ENCODE measurements around the gene ORAI3. TPM values are rescaled to one million over a fixed set of nuclear protein-coding genes. Genes with fewer than 3 reads are reported as not detected.
A peak's percentile ranks its signal among the peaks of the same experiment; 100 is the strongest.

Gene ORAI3
- total and polyA plus RNA-seq, 4 experiments from 2014 or later, result 16.2 to 22.0 (median 18.4) TPM

- Mint-ChIP-seq H3K27me3 (no peaks in the 10 kb centered on the region), H3K36me3 (peaks cover 52 to 70% of the 10 kb centered on the region in 2 donors), H3K9me3 (peaks cover 0 to 2% (median 0%) of the 10 kb centered on the region in 8 donors), H3K4me3 (no peak overlapping the region), H3K4me1 (peaks cover 0 to 9% (median 5%) of the 10 kb centered on the region in 4 donors), H3K27ac (no peak overlapping the region)
- DNase-seq, result peak in 1 of 5 donors; percentile 26
- H3K27me3 ChIP-seq (ENCODE audit: insufficient read depth, low read length), result no peaks in the 10 kb centered on the region
- intact Hi-C loops (cut with micrococcal nuclease), result no loop called here
- ChIA-PET POLR2A (ENCODE audit: partially characterized antibody) (interaction anchor here (1.1 kb wide), 1 partner anchor 9 kb away, joined by 3 read pairs; the partner anchor contains the start of gene SETD1A), CTCF (ENCODE audit: partially characterized antibody) (interaction anchor here (0.6 to 1.3 kb wide), 2 partner anchors 17 to 135 kb away, joined by 3 read pairs; no protein-coding TSS in a partner anchor)
- no peaks in the 10 kb centered on the region for H3K9me3 ChIP-seq (ENCODE audit: control insufficient read depth in 1 of 2, low read length in 2 of 2)
- no peak overlapping the region for H3K27ac ChIP-seq (ENCODE audit: low read depth, low read length)
- H3K4me3 ChIP-seq (ENCODE audit: low read length in 2 of 2), result no peak overlapping the region
- no peaks in the 10 kb centered on the region for H3K4me1 ChIP-seq (ENCODE audit: insufficient read depth, low read length)
- peaks cover 70% of the 10 kb centered on the region for H3K36me3 ChIP-seq (ENCODE audit: insufficient read depth, low read length)
Observed at GRCh38 chr16:30966033-30966619, 17.3 kb downstream of the ORAI3 start.

- H3K9me3 ChIP-seq (ENCODE audit: control insufficient read depth in 1 of 2, low read length in 2 of 2), result no peaks in the 10 kb centered on the region
- Mint-ChIP-seq H3K4me3 (peak overlapping the region in 1 of 8 donors; percentile 63), H3K27me3 (no peaks in the 10 kb centered on the region), H3K4me1 (peaks cover 0 to 7% (median 4%) of the 10 kb centered on the region in 4 donors), H3K36me3 (peaks cover 56 to 70% of the 10 kb centered on the region in 2 donors), H3K27ac (peak overlapping the region in 1 of 7 donors; percentile 44), H3K9me3 (peaks cover 0 to 2% (median 0%) of the 10 kb centered on the region in 8 donors)
- CTCF ChIA-PET (ENCODE audit: partially characterized antibody), result no interaction called here
- H3K27ac ChIP-seq (ENCODE audit: low read depth, low read length), result no peak overlapping the region
- H3K4me3 ChIP-seq (ENCODE audit: low read length in 2 of 2), result no peak overlapping the region
- no peaks in the 10 kb centered on the region for H3K4me1 ChIP-seq (ENCODE audit: insufficient read depth, low read length)
- DNase-seq, result peak in 1 of 5 donors; percentile 6
- POLR2A ChIA-PET (ENCODE audit: partially characterized antibody), result interaction anchor here (1.4 kb wide), 1 partner anchor 18 kb away, joined by 3 read pairs; no protein-coding TSS in a partner anchor
- intact Hi-C loops (cut with micrococcal nuclease), result no loop called here
- peaks cover 68% of the 10 kb centered on the region for H3K36me3 ChIP-seq (ENCODE audit: insufficient read depth, low read length)
- H3K27me3 ChIP-seq (ENCODE audit: insufficient read depth, low read length), result no peaks in the 10 kb centered on the region
Observed at GRCh38 chr16:30967795-30968194, 18.9 kb downstream of the ORAI3 start.

- Histone ChIP-seq H3K9me3 (ENCODE audit: control insufficient read depth in 1 of 2, low read length in 2 of 2) (no peaks in the 10 kb centered on the region), H3K36me3 (ENCODE audit: insufficient read depth, low read length) (peaks cover 73% of the 10 kb centered on the region), H3K27ac (ENCODE audit: low read depth, low read length) (no peak overlapping the region), H3K4me1 (ENCODE audit: insufficient read depth, low read length) (no peaks in the 10 kb centered on the region), H3K4me3 (ENCODE audit: low read length in 2 of 2) (no peak overlapping the region), H3K27me3 (ENCODE audit: insufficient read depth, low read length) (no peaks in the 10 kb centered on the region)
- H3K27me3 Mint-ChIP-seq, result no peaks in the 10 kb centered on the region
- DNase-seq, result peak in 1 of 5 donors; percentile 9
- POLR2A ChIA-PET (ENCODE audit: partially characterized antibody), result interaction anchor here (1.1 to 1.5 kb wide), 3 partner anchors 9 to 19 kb away, joined by 3 to 4 read pairs (median 3); partner anchors contain the start of gene SETD1A
- intact Hi-C loops (cut with micrococcal nuclease), result no loop called here
- peaks cover 58 to 72% of the 10 kb centered on the region in 2 donors for H3K36me3 Mint-ChIP-seq
- H3K4me3 Mint-ChIP-seq, result peak overlapping the region in 1 of 8 donors; percentile 59
- H3K27ac Mint-ChIP-seq, result peak overlapping the region in 1 of 7 donors; percentile 70
- CTCF ChIA-PET (ENCODE audit: partially characterized antibody), result interaction anchor here (1.6 kb wide), 1 partner anchor 15 kb away, joined by 4 read pairs; the partner anchor contains the start of gene HSD3B7
- H3K9me3 Mint-ChIP-seq, result peaks cover 0 to 2% (median 0%) of the 10 kb centered on the region in 8 donors
- peaks cover 0 to 11% (median 3%) of the 10 kb centered on the region in 4 donors for H3K4me1 Mint-ChIP-seq
Observed at GRCh38 chr16:30969246-30969842, 20.5 kb downstream of the ORAI3 start.

- Histone ChIP-seq H3K36me3 (ENCODE audit: insufficient read depth, low read length) (peaks cover 68% of the 10 kb centered on the region), H3K9me3 (ENCODE audit: control insufficient read depth in 1 of 2, low read length in 2 of 2) (no peaks in the 10 kb centered on the region), H3K27me3 (ENCODE audit: insufficient read depth, low read length) (no peaks in the 10 kb centered on the region), H3K4me1 (ENCODE audit: insufficient read depth, low read length) (no peaks in the 10 kb centered on the region), H3K27ac (ENCODE audit: low read depth, low read length) (no peak overlapping the region), H3K4me3 (ENCODE audit: low read length in 2 of 2) (no peak overlapping the region)
- Mint-ChIP-seq H3K36me3 (peaks cover 59 to 71% of the 10 kb centered on the region in 2 donors), H3K4me3 (no peak overlapping the region), H3K9me3 (no peaks in the 10 kb centered on the region), H3K27ac (peak overlapping the region in 1 of 7 donors; percentile 30), H3K4me1 (peaks cover 0 to 12% (median 3%) of the 10 kb centered on the region in 4 donors), H3K27me3 (no peaks in the 10 kb centered on the region)
- no peak for DNase-seq
- intact Hi-C loops (cut with micrococcal nuclease), result no loop called here
- ChIA-PET POLR2A (ENCODE audit: partially characterized antibody) (no interaction called here), CTCF (ENCODE audit: partially characterized antibody) (interaction anchor here (1.6 kb wide), 1 partner anchor 13 kb away, joined by 4 read pairs; the partner anchor contains the start of gene HSD3B7)
Observed at GRCh38 chr16:30971298-30971697, 22.4 kb downstream of the ORAI3 start.

- no peaks in the 10 kb centered on the region for H3K9me3 Mint-ChIP-seq
- peaks cover 70% of the 10 kb centered on the region for H3K36me3 ChIP-seq (ENCODE audit: insufficient read depth, low read length)
- H3K4me3 Mint-ChIP-seq, result no peak overlapping the region
- no peaks in the 10 kb centered on the region for H3K4me1 ChIP-seq (ENCODE audit: insufficient read depth, low read length)
- H3K27ac Mint-ChIP-seq, result peak overlapping the region in 3 of 7 donors; percentile 40 to 81 (median 46)
- no peak overlapping the region for H3K4me3 ChIP-seq (ENCODE audit: low read length in 2 of 2)
- no peak overlapping the region for H3K27ac ChIP-seq (ENCODE audit: low read depth, low read length)
- H3K27me3 Mint-ChIP-seq, result no peaks in the 10 kb centered on the region
- intact Hi-C loops (cut with micrococcal nuclease), result no loop called here
- H3K27me3 ChIP-seq (ENCODE audit: insufficient read depth, low read length), result no peaks in the 10 kb centered on the region
- peaks cover 57 to 71% of the 10 kb centered on the region in 2 donors for H3K36me3 Mint-ChIP-seq
- ChIA-PET POLR2A (ENCODE audit: partially characterized antibody) (no interaction called here), CTCF (ENCODE audit: partially characterized antibody) (interaction anchor here (1.0 kb wide), 1 partner anchor 19 kb away, joined by 3 read pairs; no protein-coding TSS in a partner anchor)
- H3K9me3 ChIP-seq (ENCODE audit: control insufficient read depth in 1 of 2, low read length in 2 of 2), result no peaks in the 10 kb centered on the region
- H3K4me1 Mint-ChIP-seq, result peaks cover 0 to 14% (median 3%) of the 10 kb centered on the region in 4 donors
- no peak for DNase-seq
Observed at GRCh38 chr16:30972872-30973271, 24.0 kb downstream of the ORAI3 start.

- peaks cover 54 to 72% of the 10 kb centered on the region in 2 donors for H3K36me3 Mint-ChIP-seq
- CTCF ChIA-PET (ENCODE audit: partially characterized antibody), result no interaction called here
Observed at GRCh38 chr16:30974348-30974747, 25.5 kb downstream of the ORAI3 start.

GRCh38 chr16:30976486-30976885, 27.6 kb downstream of the ORAI3 start:
- Mint-ChIP-seq H3K4me3 (no peak overlapping the region), H3K36me3 (peaks cover 39 to 66% of the 10 kb centered on the region in 2 donors), H3K4me1 (peaks cover 0 to 13% (median 0%) of the 10 kb centered on the region in 4 donors), H3K27me3 (no peaks in the 10 kb centered on the region), H3K9me3 (no peaks in the 10 kb centered on the region), H3K27ac (peak overlapping the region in 3 of 7 donors; percentile 55 to 61 (median 61))
- Histone ChIP-seq H3K4me3 (ENCODE audit: low read length in 2 of 2) (no peak overlapping the region), H3K9me3 (ENCODE audit: control insufficient read depth in 1 of 2, low read length in 2 of 2) (no peaks in the 10 kb centered on the region), H3K27me3 (ENCODE audit: insufficient read depth, low read length) (no peaks in the 10 kb centered on the region), H3K27ac (ENCODE audit: low read depth, low read length) (no peak overlapping the region), H3K36me3 (ENCODE audit: insufficient read depth, low read length) (peaks cover 58% of the 10 kb centered on the region), H3K4me1 (ENCODE audit: insufficient read depth, low read length) (no peaks in the 10 kb centered on the region)
- no peak for DNase-seq
- ChIA-PET CTCF (ENCODE audit: partially characterized antibody) (no interaction called here), POLR2A (ENCODE audit: partially characterized antibody) (no interaction called here)
- intact Hi-C loops (cut with micrococcal nuclease), result no loop called here

More at GRCh38 chr16:30974348-30974747, 25.5 kb downstream of the ORAI3 start:
- H3K27ac Mint-ChIP-seq, result peak overlapping the region in 1 of 7 donors; percentile 59
- Histone ChIP-seq H3K27me3 (ENCODE audit: insufficient read depth, low read length) (no peaks in the 10 kb centered on the region), H3K4me3 (ENCODE audit: low read length in 2 of 2) (no peak overlapping the region), H3K9me3 (ENCODE audit: control insufficient read depth in 1 of 2, low read length in 2 of 2) (no peaks in the 10 kb centered on the region), H3K27ac (ENCODE audit: low read depth, low read length) (no peak overlapping the region), H3K4me1 (ENCODE audit: insufficient read depth, low read length) (no peaks in the 10 kb centered on the region), H3K36me3 (ENCODE audit: insufficient read depth, low read length) (peaks cover 70% of the 10 kb centered on the region)
- POLR2A ChIA-PET (ENCODE audit: partially characterized antibody), result no interaction called here
- H3K9me3 Mint-ChIP-seq, result no peaks in the 10 kb centered on the region
- H3K27me3 Mint-ChIP-seq, result no peaks in the 10 kb centered on the region
- peak in 1 of 5 donors; percentile 4 for DNase-seq
- intact Hi-C loops (cut with micrococcal nuclease), result no loop called here
- H3K4me1 Mint-ChIP-seq, result peaks cover 0 to 13% (median 3%) of the 10 kb centered on the region in 4 donors
- H3K4me3 Mint-ChIP-seq, result no peak overlapping the region
